GM18526 (cell line): ENCODE measurements around the gene FBN3.

Experiments
- POLR2A ChIP-seq: IDR thresholded peaks from 3 replicates; pipeline ENCODE4 v1.6.1; 2011; ENCODE audit not compliant: insufficient read length; ENCODE audit errors: extremely low read depth

FBN3 gene

DNA sequence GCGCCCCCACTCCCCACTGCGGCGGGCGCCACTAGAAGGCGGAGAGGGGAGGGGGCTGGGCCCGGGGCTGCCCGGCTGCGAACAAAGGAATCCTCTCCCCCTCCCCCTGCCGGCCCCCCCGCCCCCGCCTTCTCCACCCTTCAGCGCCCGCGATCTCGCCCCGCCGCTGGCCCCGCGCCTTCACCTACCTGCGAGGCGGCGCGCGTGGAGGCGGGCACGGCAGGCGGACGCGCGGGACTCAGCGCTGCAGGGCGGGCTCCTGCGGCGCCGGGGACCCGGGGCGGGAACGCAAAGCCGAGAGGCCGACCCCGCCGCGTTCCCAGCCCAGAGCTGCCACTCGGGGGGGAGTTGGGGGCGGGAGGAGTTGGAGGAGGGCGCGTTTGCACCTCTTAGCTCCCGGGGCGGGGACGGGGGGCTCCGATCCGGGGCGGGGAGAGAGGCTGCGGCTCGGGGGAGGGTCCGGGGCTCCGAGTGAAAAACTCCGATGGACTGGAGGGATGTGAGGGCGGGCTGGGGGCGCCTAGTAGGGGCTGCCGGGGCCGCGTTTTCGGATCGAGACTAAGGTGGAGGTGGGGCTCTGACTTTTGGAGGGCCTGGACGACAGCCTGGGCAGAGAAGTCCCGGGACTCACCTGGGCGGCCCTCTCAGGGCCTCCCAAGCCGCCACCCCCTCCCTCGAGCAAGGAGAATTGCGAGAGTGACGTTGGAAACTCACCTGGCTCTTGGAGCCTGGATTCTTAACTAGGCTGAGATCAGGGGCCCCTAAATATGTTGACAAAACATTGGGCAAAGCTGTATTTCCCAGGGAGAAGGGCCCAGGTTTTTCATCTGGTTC, at the start of gene FBN3:
TSS of gene FBN3 (minus strand) at position 332 of the 834 bp plus-strand sequence. CDS start 2,112 bp downstream, outside the sequence.
- no peak for TF ChIP-seq POLR2A

DNA sequence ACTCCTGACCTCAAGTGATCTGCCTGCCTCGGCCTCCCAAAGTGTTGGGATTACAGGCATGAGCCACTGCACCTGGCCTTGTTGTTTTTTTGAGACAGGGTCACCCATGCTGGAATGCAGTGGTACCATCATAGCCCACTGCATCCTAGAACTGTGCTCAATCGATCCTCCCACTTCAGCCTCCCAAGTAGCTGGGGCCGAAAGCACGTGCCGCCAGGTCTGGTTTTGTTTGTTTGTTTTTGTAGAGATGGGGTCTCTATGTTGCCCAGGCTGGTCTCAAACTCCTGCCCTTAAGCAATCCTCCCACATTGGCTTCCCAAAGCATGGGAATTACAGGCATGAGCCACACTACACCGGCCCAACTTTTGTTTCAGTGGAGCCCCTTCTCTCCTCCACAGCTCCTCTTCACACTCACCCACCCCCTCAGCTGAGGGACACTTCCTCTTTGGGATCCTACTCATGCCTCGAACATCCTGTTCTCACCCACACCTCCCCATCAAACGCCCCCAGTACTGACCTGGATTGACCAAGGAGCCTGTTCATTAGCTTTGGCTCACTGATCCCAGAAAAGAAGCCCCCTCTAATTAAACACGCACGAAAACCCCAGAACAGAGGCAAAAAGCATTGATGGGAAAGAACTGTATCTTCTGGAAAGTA, 47.0 kb upstream of the FBN3 start:
- no peak for TF ChIP-seq POLR2A

DNA sequence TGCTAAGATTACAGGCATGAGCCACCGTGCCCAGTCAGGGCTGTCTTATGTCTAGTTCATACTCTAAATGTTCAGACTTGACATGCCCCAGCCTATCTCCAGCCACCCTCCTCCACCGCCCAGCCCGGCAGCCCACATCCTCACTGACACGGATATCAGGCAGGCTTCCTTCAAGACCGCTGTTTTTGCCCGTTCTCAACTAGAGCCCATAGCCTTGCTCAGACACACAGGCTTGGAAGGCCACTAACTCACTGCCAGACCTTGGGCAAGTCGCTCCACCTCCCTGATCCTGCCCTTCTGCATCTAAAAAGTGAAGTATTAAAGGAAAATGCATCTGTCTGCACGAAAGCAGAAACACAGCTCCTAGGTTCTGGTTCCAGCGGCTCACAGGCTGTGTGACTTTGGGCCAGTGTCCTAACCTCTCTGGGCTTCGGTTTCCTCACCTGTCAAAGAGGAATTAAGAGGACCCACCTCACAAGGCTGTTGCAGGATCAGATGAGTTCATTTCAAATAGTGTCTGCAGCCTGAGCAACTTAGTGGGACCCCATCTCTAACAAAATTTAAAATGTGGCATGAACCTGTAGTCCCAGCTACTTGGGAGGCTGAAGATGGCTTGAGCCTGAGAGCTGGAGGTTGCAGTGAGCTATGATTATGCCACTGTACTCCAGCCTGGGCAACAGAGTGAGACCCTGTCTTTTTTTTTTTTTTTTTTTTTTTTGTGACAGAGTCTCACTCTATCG, 45.3 kb upstream of the FBN3 start:
- TF ChIP-seq POLR2A, result no peak

DNA sequence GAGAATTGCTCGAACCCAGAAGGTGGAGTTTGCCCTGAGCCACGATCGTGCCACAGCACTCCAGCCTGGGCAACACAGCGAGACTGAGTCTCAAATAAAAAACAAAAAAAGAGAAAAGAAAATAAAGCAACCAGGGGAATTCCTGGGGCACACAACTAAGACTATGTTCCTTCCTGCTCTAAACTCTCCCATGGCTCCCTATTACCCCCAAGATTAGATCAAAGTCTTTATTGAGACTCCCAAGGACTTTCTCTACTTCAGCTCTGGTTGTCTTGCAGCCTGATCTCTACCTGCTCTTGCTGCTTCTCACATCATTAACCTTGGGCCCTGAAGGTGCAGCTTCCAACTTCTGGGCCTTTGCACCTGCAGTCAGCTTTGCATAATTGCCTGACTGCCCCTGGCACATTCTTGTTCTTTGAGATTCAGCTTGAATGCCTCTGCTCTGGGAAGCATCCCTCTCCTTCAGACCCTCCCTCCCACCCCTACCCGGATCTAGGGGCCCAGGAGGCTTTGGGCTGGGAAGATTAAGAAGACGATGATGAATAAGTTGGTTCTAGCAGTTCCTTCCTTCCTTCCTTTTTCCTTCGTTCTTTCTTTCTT, 42.9 kb upstream of the FBN3 start:
- TF ChIP-seq POLR2A, result no peak

DNA sequence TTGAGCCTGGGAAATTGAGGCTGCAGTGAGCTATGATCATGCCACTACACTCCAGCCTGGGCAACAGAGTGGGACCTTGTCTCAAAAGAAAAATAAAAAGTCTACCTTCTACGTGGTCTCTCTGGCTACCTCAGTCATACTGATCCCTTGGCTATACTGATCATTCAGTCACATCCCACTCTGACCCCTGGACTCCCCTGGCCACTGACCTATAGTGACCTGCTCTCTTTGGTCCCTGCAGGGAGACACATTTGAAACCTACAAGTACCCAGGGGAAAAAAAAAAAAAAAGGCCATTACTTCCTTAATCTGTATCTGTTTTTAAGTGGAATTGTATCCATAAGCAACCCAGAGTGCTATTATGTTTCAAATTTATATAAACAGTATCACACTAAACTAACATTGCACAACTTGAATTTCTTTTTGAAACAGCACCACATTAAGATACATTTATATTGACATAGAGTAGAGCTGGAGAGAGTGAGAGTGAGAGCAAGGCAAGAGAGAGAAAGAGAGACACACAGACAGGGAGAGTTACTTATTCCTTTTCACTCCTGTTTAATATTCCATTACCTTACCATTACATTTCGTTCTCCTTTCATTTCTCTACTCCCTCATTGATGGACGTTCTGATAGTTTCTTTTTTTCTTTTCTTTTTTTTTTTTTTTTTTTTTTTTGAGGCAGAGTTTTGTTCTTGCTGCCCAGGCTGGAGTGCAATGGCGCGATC, 36.1 kb upstream of the FBN3 start:
- no peak for TF ChIP-seq POLR2A

DNA sequence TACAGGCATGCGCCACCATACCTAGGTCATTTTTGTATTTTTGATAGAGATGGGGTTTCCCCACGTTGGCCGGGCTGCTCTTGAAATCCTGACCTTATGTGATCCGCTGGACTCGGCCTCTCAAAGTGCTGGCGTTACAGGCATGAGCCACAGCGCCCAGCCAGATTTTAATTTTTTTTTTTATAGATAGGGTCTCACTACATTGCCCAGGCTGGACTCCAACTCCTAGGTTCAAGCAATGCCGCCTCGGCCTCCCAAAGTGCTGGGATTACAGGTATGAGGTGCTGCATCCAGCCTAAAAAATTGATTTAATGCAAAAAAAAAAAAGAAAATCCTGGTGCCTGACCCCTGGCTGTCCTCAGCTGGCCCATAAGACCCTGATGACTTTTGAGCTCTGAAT, 34.9 kb upstream of the FBN3 start:
- no peak for TF ChIP-seq POLR2A

DNA sequence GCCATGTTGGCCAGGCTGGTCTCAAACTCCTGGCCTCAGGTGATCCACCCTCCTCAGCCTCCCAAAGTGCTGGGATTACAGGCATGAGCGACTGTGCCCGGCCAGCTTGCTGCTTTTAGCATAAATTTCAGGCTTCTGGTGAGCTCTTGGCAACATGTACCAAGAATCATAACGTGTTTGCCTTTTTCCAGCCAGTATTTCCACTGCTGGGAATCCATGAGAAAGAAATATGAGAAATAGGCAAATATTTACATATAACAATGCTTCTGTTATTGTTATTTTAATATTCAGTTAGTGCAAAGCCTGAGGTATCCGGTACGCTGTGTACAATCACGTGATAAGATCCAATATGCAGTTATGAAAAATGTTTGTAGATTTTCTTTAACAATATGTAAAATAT, 30.6 kb upstream of the FBN3 start:
- no peak for TF ChIP-seq POLR2A

DNA sequence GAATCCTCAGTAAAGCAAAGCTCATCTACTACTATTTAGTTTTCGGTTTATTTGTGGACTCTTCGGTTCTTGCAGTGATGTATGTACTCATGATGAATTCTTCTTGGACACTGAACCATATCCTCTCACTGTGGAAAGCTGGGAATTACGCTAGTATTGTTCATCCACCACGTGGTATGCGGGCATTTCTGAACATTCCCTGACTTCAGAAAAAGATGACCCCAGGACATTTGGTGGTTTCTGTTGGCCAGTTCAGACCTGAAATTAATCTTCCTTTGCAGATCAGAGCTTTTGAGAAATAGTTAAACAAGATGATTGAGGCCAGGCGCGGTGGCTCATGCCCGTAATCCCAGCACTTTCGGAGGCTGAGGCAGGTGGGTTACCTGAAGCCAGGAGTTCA, 25.3 kb upstream of the FBN3 start:
- no peak for TF ChIP-seq POLR2A

DNA sequence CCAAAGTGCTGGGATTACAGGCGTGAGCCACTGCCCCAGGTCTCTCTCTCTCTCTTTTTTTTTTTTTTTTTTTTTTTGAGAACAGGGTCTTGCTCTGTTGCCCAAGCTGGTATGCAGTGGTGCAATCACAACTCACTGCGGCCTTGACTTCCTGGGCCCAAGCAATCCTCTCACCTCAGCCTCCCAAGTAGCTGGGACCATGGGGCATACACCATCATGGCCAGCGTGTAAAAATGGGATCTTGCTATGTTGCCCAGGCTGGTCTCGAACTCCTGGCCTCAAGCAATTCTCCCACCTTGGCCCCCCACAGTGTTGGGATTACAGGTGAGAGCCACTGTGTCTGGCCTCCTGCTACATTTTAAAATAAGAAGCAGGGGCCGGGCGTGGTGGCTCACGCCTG, 19.1 kb upstream of the FBN3 start:
- no peak for TF ChIP-seq POLR2A

DNA sequence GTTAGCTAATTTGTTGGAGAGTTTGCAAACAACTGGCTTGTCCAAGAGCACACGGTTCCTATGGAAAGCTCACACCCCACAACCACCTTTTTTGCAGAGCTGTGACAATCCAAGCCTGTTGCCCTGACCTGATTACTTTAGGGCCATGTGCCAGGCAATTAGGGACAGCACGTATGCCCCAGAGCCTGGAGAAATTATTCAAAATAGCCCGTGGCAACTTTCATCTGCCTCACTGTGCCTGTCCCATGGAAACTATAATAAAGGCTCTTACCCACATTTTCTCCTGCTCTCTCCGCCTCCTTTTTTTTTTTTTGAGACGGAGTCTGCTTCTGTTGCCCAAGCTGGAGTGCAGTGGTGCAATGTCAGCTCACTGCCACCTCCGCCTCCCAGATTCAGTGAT, 18.6 kb upstream of the FBN3 start:
- TF ChIP-seq POLR2A, result no peak

DNA sequence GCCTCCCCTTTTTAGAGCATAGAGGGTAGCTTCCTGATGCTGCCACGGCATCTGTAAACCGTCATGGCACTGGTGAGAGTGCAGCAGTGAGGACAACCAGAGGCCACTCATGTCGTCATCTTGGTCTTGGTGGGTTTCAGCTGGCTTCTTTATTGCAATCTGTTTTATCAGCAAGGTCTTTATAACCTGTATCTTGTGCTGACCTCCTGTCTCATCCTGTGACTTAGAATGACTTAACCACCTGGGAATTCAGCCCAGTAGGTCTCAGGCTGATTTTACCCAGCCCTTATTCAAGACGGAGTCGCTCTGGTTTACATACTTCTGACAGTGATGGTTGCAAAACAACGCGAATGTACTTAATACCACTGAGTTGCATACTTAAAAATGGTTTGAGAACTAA, 14.4 kb upstream of the FBN3 start:
- no peak for TF ChIP-seq POLR2A

DNA sequence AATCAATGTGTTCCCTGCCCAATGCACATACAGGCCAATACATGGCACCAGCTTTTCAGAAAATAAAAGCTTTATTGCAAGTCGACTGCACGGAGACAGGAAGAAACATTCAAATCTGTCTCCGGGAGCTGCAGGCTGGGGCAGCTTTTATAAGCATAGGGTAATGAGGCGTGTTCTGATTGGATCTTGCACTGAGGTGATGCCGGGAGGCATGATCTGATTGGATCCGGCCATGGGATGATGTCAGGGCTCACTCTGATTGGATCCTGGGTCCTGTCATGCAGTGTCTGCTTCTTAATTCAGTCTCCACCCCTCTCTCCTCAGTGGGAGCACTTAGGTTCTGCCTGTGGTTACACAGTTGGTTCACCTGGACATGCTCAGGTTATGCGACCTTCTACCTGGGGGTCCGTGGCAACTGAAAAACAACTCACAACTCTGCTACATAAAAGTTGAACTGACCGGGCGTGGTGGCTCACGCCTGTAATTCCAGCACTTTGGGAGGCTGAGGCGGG, 11.8 kb upstream of the FBN3 start:
- TF ChIP-seq POLR2A, result peak; percentile 32

DNA sequence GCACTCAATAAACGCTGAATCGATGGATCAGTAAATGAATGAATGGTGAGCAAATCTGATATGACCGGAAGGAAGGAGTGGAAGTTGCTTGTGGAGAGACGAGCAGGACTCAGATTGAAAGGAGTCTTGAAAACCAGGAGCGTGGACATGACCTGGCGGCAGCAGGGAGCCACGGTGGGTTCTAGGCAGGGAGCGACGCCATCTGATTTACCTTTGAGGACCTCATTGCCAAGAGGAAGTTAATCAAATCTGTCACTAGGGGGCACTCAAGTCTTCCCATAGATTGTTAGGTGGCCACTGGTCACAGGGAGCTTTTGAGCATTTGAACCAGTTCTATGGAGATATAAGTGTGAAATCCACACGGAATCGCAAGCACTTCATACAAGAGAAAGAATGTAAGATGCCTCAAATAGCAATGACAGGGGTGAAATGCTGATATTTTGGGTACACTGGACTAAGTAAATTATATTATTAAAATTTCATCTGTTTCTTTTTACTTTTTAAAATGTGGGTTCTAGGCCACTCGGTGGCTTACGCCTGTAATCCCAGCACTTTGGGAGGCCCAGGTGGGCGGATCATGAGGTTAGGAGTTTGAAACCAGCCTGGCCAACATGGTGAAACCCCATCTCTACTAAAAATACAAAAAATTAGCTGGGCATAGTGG, 9.2 kb upstream of the FBN3 start:
- no peak for TF ChIP-seq POLR2A

DNA sequence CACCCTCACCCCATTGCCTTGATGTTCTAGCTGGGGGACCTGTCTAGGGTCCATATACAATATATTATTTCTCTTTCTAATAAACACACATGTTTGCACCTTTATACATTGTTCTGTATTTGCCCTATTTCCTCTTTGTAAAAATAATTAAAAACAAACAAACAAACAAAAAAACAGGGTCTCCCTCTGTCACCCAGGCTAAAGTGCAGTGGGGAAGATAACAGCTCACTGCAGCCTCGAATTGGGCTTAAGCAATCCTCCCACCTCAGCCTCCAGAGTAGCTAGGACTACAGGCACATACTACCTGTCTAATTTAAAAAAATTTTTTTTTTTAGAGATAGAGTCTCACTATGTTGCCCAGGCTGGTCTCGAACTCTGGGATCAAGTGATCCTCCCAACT, 5.9 kb upstream of the FBN3 start:
- TF ChIP-seq POLR2A, result no peak
